Measurements from ENCODE around the gene CARM1.
"Not testable (repeated sequence)": the region's sequence is repeated elsewhere in the genome, so short reads cannot be mapped to it uniquely, and the experiment has no call there.

The CARM1 gene

GRCh38 chr19:10870955-10871603, at the start of gene CARM1:
Gene CARM1 (plus strand): TSS chr19:10871553. CDS start chr19:10871703, 150 bp downstream.
- DNase-seq (ENCODE audit: low spot score) = peak; percentile 99

GRCh38 chr19:10823690-10824089, 47.7 kb upstream of the CARM1 start:
- DNase-seq (ENCODE audit: low spot score) = no peak

GRCh38 chr19:10826231-10826630, 45.1 kb upstream of the CARM1 start:
- no peak for DNase-seq (ENCODE audit: low spot score)

- no peak for DNase-seq (ENCODE audit: low spot score)
Measured at GRCh38 chr19:10826846-10827245, 44.5 kb upstream of the CARM1 start.

- no peak for DNase-seq (ENCODE audit: low spot score)
Measured at GRCh38 chr19:10828981-10829821, 42.2 kb upstream of the CARM1 start.

GRCh38 chr19:10829967-10830366, 41.4 kb upstream of the CARM1 start:
- DNase-seq (ENCODE audit: low spot score) = no peak

- no peak for DNase-seq (ENCODE audit: low spot score)
Measured at GRCh38 chr19:10830370-10830769, 41.0 kb upstream of the CARM1 start.

- no peak for DNase-seq (ENCODE audit: low spot score)
Measured at GRCh38 chr19:10830931-10831779, 40.2 kb upstream of the CARM1 start.

GRCh38 chr19:10831987-10832938, 39.1 kb upstream of the CARM1 start:
- DNase-seq (ENCODE audit: low spot score) = no peak

- DNase-seq (ENCODE audit: low spot score) = no peak
Measured at GRCh38 chr19:10832939-10833296, 38.4 kb upstream of the CARM1 start.

GRCh38 chr19:10835089-10835753, 36.1 kb upstream of the CARM1 start:
- no peak for DNase-seq (ENCODE audit: low spot score)

- peak; percentile 99 for DNase-seq (ENCODE audit: low spot score)
Measured at GRCh38 chr19:10835754-10836478, 35.4 kb upstream of the CARM1 start, which contains the start of gene TMED1. Gene TMED1 (minus strand): TSS chr19:10836212. CDS start chr19:10836191, 21 bp downstream.

- no peak for DNase-seq (ENCODE audit: low spot score)
Measured at GRCh38 chr19:10836479-10837330, 34.6 kb upstream of the CARM1 start.

GRCh38 chr19:10837649-10838048, 33.7 kb upstream of the CARM1 start:
- DNase-seq (ENCODE audit: low spot score) = not testable (repeated sequence)

GRCh38 chr19:10838377-10838776, 33.0 kb upstream of the CARM1 start:
- no peak for DNase-seq (ENCODE audit: low spot score)

GRCh38 chr19:10839114-10840050, 32.0 kb upstream of the CARM1 start:
- no peak for DNase-seq (ENCODE audit: low spot score)

- DNase-seq (ENCODE audit: low spot score) = no peak
Measured at GRCh38 chr19:10842788-10843187, 28.6 kb upstream of the CARM1 start.
